H1 (cell line): ENCODE results near the gene CCDC136. TPM values are rescaled to one million over a fixed set of nuclear protein-coding genes. Genes with fewer than 3 reads are reported as not detected.

Source experiments
- CTCF ChIA-PET: fragments of 300-600 bp; sonication (Branson Sonifier 250); formaldehyde crosslinking; loops from one replicate; lab custom pipeline; 2021; ENCODE audit not compliant: partially characterized antibody; lab: Charles Lee
- POLR2A ChIA-PET: fragments of 300-600 bp; sonication (Branson Sonifier 250); formaldehyde crosslinking; loops from one replicate; lab custom pipeline; 2021; ENCODE audit warnings: inconsistent platforms; ENCODE audit not compliant: partially characterized antibody; lab: Charles Lee
- DNase-seq, 2 experiments: peaks; one replicate each; pipeline versions ENCODE4 v3.0.0 to v3.0.0-alpha.2; 2010 to 2022; ENCODE audit warnings: low spot score in 2 of 2, low read depth in 1 of 2, mixed read lengths in 1 of 2
- FAIRE-seq: peaks from 2 replicates; lab custom pipeline; 2011; peaks lifted over from hg19 to GRCh38; lab: Jason Lieb, UNC
- H2AFZ ChIP-seq: 2 replicates; pipeline ENCODE4 v1.8.1; 2012; ENCODE audit warnings: low read length, inconsistent platforms
- H2AK5ac ChIP-seq: 2 replicates; pipeline ENCODE4 v1.6.1; 2013; ENCODE audit warnings: low read depth, low read length
- H2BK120ac ChIP-seq: replicated peaks from 2 replicates; pipeline ENCODE3; 2013; ENCODE audit warnings: low read depth, low read length, inconsistent platforms
- H2BK12ac ChIP-seq: 2 replicates; pipeline ENCODE4 v1.6.1; 2013; ENCODE audit warnings: low read depth, low read length
- H2BK15ac ChIP-seq: 2 replicates; pipeline ENCODE4 v1.6.1; 2013; ENCODE audit warnings: low read length
- H2BK20ac ChIP-seq: 2 replicates; pipeline ENCODE4 v1.6.1; 2013; ENCODE audit warnings: low read length
- H2BK5ac ChIP-seq: 2 replicates; pipeline ENCODE4 v1.6.1; 2013; ENCODE audit warnings: low read depth, low read length
- H3K14ac ChIP-seq: 2 replicates; pipeline ENCODE4 v1.6.1; 2013; ENCODE audit warnings: inconsistent platforms; ENCODE audit not compliant: insufficient read length
- H3K18ac ChIP-seq: 2 replicates; pipeline ENCODE4 v1.6.1; 2013; ENCODE audit warnings: low read length; ENCODE audit errors: extremely low read depth
- H3K23ac ChIP-seq: 2 replicates; pipeline ENCODE4 v1.6.1; 2013; ENCODE audit warnings: inconsistent platforms; ENCODE audit not compliant: insufficient read length
- H3K23me2 ChIP-seq: 2 replicates; pipeline ENCODE4 v1.6.1; 2013; ENCODE audit warnings: low read depth, low read length
- H3K27ac ChIP-seq: 2 replicates; pipeline ENCODE4 v1.6.1; 2011; ENCODE audit warnings: low read depth, low read length, inconsistent platforms
- H3K27me3 ChIP-seq, 4 experiments: replicated peaks in 1 of 4; 1 replicate in 1 of 4; 2 replicates in 3 of 4; pipeline versions ENCODE4 v1.6.1 to v1.8.1; 2011 to 2013; ENCODE audit warnings: low read length in 3 of 4, mild to moderate bottlenecking in 3 of 4, inconsistent platforms in 2 of 4, mixed read lengths in 2 of 4, moderate library complexity in 1 of 4; ENCODE audit not compliant: control insufficient read depth in 3 of 4, insufficient read depth in 3 of 4; ENCODE audit errors: extremely low read depth in 1 of 4
- H3K36me3 ChIP-seq, 4 experiments: 2 replicates each; pipeline versions ENCODE4 v1.6.1 to v1.8.1; 2011 to 2013; ENCODE audit warnings: mild to moderate bottlenecking in 4 of 4, low read length in 3 of 4, moderate library complexity in 2 of 4, control low read depth in 1 of 4, inconsistent platforms in 1 of 4; ENCODE audit not compliant: insufficient read depth in 4 of 4, control insufficient read depth in 2 of 4
- H3K4ac ChIP-seq: replicated peaks from 2 replicates; pipeline ENCODE3; 2013; ENCODE audit warnings: low read length, low read depth, mixed read lengths, inconsistent platforms; ENCODE audit not compliant: insufficient read length
- H3K4me1 ChIP-seq, 4 experiments: replicated peaks in 1 of 4; 1 replicate in 1 of 4; 2 replicates in 3 of 4; pipeline versions ENCODE4 v1.6.1 to v1.8.1; 2011 to 2013; ENCODE audit warnings: low read length in 3 of 4, inconsistent platforms in 2 of 4, mixed read lengths in 1 of 4; ENCODE audit not compliant: insufficient read depth in 4 of 4, control insufficient read depth in 3 of 4
- H3K4me2 ChIP-seq, 2 experiments: 2 replicates each; pipeline versions ENCODE4 v1.6.1 to v1.8.1; 2011 to 2013; ENCODE audit warnings: low read depth in 2 of 2, low read length in 2 of 2, control low read depth in 1 of 2, inconsistent platforms in 1 of 2, mild to moderate bottlenecking in 1 of 2; ENCODE audit not compliant: insufficient read depth in 1 of 2
- H3K4me3 ChIP-seq, 4 experiments: fragments of 200-600, 300-600 bp in 1 of 4; sonication (generic), shearing (Covaris generic), sonication (Bioruptor Twin) in 1 of 4; 2 replicates each; pipeline versions ENCODE4 v1.5.1 to v1.8.1; 2011 to 2016; ENCODE audit warnings: low read length in 4 of 4, low read depth in 3 of 4, control low read depth in 2 of 4, inconsistent platforms in 2 of 4, mild to moderate bottlenecking in 2 of 4, mixed read lengths in 1 of 4, moderate library complexity in 1 of 4; ENCODE audit not compliant: insufficient read depth in 2 of 4; ENCODE audit errors: extremely low read depth in 1 of 4
- H3K56ac ChIP-seq: replicated peaks from 2 replicates; pipeline ENCODE3; 2013; ENCODE audit warnings: low read depth, mild to moderate bottlenecking, mixed read lengths, low read length, inconsistent platforms; ENCODE audit not compliant: insufficient read length
- H3K79me1 ChIP-seq: 2 replicates; pipeline ENCODE4 v1.6.1; 2013; ENCODE audit warnings: low read depth, low read length, control low read depth
- H3K79me2 ChIP-seq, 2 experiments: 2 replicates each; pipeline versions ENCODE4 v1.6.1 to v1.8.1; 2012 to 2013; ENCODE audit warnings: low read length in 2 of 2, mild to moderate bottlenecking in 2 of 2, inconsistent platforms in 1 of 2; ENCODE audit not compliant: insufficient read depth in 2 of 2, control insufficient read depth in 1 of 2
- H3K9ac ChIP-seq, 4 experiments: replicated peaks in 1 of 4; 1 replicate in 1 of 4; 2 replicates in 3 of 4; pipeline versions ENCODE4 v1.6.1 to v1.8.1; 2011 to 2013; ENCODE audit warnings: low read depth in 3 of 4, low read length in 3 of 4, control low read depth in 2 of 4, mild to moderate bottlenecking in 2 of 4, moderate library complexity in 2 of 4, inconsistent platforms in 1 of 4; ENCODE audit errors: extremely low read depth in 1 of 4
- H3K9me3 ChIP-seq, 2 experiments: 2 replicates each; pipeline versions ENCODE4 v1.6.1 to v1.8.1; 2012 to 2013; ENCODE audit warnings: mild to moderate bottlenecking in 2 of 2, moderate library complexity in 2 of 2, control low read depth in 1 of 2, inconsistent platforms in 1 of 2, low read depth in 1 of 2, low read length in 1 of 2, mixed read lengths in 1 of 2; ENCODE audit not compliant: insufficient read depth in 2 of 2
- H4K20me1 ChIP-seq, 2 experiments: replicated peaks in 1 of 2; 2 replicates each; pipeline versions ENCODE3 to v1.8.1; 2011 to 2013; ENCODE audit warnings: inconsistent platforms in 2 of 2, low read length in 2 of 2, mild to moderate bottlenecking in 1 of 2; ENCODE audit not compliant: insufficient read depth in 2 of 2, control insufficient read depth in 1 of 2
- H4K5ac ChIP-seq: 2 replicates; pipeline ENCODE4 v1.6.1; 2013; ENCODE audit warnings: low read length, low read depth, mixed read lengths, inconsistent platforms; ENCODE audit not compliant: insufficient read length
- H4K8ac ChIP-seq: 2 replicates; pipeline ENCODE4 v1.8.0; 2013; ENCODE audit warnings: mild to moderate bottlenecking, moderate library complexity, low read length, inconsistent platforms; ENCODE audit not compliant: insufficient read depth; ENCODE audit errors: extremely low read depth
- H4K91ac ChIP-seq: replicated peaks from 2 replicates; pipeline ENCODE3; 2013; ENCODE audit warnings: low read length, mixed read lengths, inconsistent platforms; ENCODE audit not compliant: insufficient read length
- HDAC2 ChIP-seq, 2 experiments: fragments of 300-600 bp in 1 of 2; sonication (generic) in 1 of 2; IDR thresholded peaks; 2 replicates each; pipeline ENCODE4 v1.6.1; 2011 to 2012; ENCODE audit warnings: low read depth in 2 of 2, low read length in 2 of 2, mild to moderate bottlenecking in 2 of 2, moderate library complexity in 2 of 2, borderline replicate concordance in 1 of 2, inconsistent platforms in 1 of 2
- JUND ChIP-seq: IDR thresholded peaks from 2 replicates; pipeline ENCODE4 v1.6.1; 2011; ENCODE audit warnings: mild to moderate bottlenecking, improper control_type of control experiment, low read length
- SP1 ChIP-seq: IDR thresholded peaks from 2 replicates; pipeline ENCODE4 v1.6.1; 2011; ENCODE audit warnings: low read depth, low read length
- WGBS, 2 experiments: shearing (Covaris generic) in 1 of 2; methylation state at CpG; one replicate each; pipeline versions ENCODE4 v1.1.6 to v1.1.7; 2013 to 2015; ENCODE audit warnings: low lambda C conversion rate in 2 of 2, mixed read lengths in 2 of 2, inconsistent platforms in 1 of 2, low coverage in 1 of 2, missing lambda C conversion rate in 1 of 2; ENCODE audit not compliant: insufficient replicate concordance in 2 of 2, insufficient coverage in 1 of 2, insufficient read length in 1 of 2; ENCODE audit errors: extremely low coverage in 1 of 2, missing lambda C conversion rate in 1 of 2; 5-methylcytosine and 5-hydroxymethylcytosine counted together
- polyA plus RNA-seq, 7 experiments: library from polyadenylated mRNA; depleted of rRNA in 3 of 7; stranded (reverse) in 5 of 7; unstranded in 2 of 7; fragments of >200 nt in 5 of 7; fragments of 200-250 nt in 2 of 7; gene quantifications; 1 replicate in 5 of 7; 2 replicates in 1 of 7; 4 replicates in 1 of 7; pipeline versions ENCODE4 v1.2.1 to v1.2.3, GENCODE V29; 2011 to 2013; ENCODE audit warnings: missing spikeins in 2 of 7, mixed read lengths in 2 of 7
- total RNA-seq: library from RNA; stranded (reverse); fragmentation: NEBNext Ultra II Directional; extraction: Animal tissue kit (Norgen Biotek cat#: 25700); gene quantifications from 2 replicates; pipeline ENCODE4 v1.2.1, GENCODE V29; 2021
- TF ChIP-seq, protein P1 (sequence below): IDR thresholded peaks from 2 replicates; pipeline ENCODE4 v1.6.1; 2012; ENCODE audit warnings: inconsistent platforms

The CCDC136 gene
- total and polyA plus RNA-seq, 2 of the 8 experiments (the other 6 are each of a cell fraction or from before 2014, with no cell fraction given): 35.6 to 47.7 TPM

DNA sequence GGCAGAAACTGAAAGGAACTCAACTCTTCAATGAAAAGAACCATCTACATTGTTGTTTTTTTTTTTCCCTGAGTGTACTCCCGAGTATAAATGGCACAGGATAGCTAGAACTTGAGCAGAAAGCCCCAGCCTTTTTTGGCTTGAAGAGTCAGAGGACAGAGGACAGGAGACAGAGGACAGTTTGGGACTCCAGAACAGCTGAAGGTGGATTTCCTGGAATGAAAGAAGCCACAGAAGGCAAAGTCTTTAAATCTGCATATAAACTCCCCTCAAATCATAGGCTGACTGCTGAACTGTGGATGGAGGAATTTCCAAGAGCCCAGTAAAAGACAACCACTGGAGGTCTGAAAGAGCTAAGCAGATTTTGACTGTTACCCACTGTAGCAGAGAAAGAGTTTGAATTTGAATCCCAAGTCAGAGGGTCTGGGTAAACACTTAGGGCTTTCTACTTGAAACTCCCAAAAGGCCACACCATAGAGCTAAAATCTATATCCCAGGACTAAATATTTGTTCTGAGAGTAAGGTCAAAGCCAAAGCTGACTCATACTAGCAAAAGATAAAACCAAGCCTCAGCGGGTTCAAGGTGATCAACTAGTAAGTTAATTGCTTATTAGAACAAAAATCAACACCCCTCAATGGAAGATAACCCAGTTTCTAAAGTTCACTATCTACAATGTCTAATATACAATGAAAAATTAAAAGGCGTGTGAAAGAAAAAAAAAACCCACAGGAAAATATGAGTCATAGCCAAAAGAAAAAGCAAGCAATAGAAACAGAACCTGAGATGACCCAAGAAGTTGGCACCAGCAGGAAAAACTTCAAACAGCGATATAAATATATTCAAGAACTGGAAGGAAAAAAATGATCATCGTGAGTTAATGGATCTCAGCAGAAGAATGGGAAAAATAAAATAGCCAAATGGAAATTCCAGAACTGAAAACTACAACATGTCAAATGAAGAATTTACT is 14.3 kb upstream of the CCDC136 start:
- Histone ChIP-seq H3K79me1 (no peaks in the 10 kb centered on the region), H4K8ac (no peak overlapping the region), H4K91ac (no peak overlapping the region), H3K23me2 (peaks cover under 1% of the 10 kb centered on the region; the same call in 1 of the 2 replicates), H3K4me1 (no peaks in the 10 kb centered on the region; a peak in 2 of 7 replicates), H2BK5ac (no peak overlapping the region), H3K4ac (no peak overlapping the region), H4K20me1 (no peaks in the 10 kb centered on the region), H2AFZ (no peak overlapping the region), H2AK5ac (no peak overlapping the region), H3K9me3 (peaks cover 0 to 4% of the 10 kb centered on the region in 2 experiments; a peak in 2 of 4 replicates), H3K23ac (no peak overlapping the region), H2BK12ac (no peak overlapping the region), H2BK15ac (no peak overlapping the region), H3K56ac (no peak overlapping the region), H3K27me3 (no peaks in the 10 kb centered on the region), H3K18ac (no peak overlapping the region), H2BK20ac (no peak overlapping the region), H3K4me3 (no peak overlapping the region), H3K9ac (no peak overlapping the region), H4K5ac (no peak overlapping the region), H3K14ac (no peak overlapping the region), H2BK120ac (no peak overlapping the region), H3K79me2 (no peaks in the 10 kb centered on the region), H3K36me3 (peaks cover 0 to 11% (median 4%) of the 10 kb centered on the region in 4 experiments; a peak in 3 of 8 replicates), H3K27ac (no peak overlapping the region), H3K4me2 (no peak overlapping the region)
- TF ChIP-seq SP1: no peak
- TF ChIP-seq JUND: peak; percentile 82
- no peak for TF ChIP-seq HDAC2 (IDR thresholded peaks at IDR 0.05; ENCODE audit: borderline replicate concordance in 1 of 2, low read depth in 2 of 2, low read length in 2 of 2)
- TF ChIP-seq, protein P1, sequence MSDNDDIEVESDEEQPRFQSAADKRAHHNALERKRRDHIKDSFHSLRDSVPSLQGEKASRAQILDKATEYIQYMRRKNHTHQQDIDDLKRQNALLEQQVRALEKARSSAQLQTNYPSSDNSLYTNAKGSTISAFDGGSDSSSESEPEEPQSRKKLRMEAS: no peak
- WGBS, 2 experiments: 83% methylated on average over 5 of the region's 5 CpGs; no CpG with 5 or more reads in 1 of the 2 experiments
- POLR2A ChIA-PET: no interaction called here
- no peak for FAIRE-seq
- CTCF ChIA-PET: interaction anchor here (1.1 kb wide), 1 partner anchor 69 kb away, joined by 3 read pairs; no protein-coding TSS in a partner anchor
- DNase-seq: no peak
